ENCODE measurements around the gene VWA2.

DNA sequence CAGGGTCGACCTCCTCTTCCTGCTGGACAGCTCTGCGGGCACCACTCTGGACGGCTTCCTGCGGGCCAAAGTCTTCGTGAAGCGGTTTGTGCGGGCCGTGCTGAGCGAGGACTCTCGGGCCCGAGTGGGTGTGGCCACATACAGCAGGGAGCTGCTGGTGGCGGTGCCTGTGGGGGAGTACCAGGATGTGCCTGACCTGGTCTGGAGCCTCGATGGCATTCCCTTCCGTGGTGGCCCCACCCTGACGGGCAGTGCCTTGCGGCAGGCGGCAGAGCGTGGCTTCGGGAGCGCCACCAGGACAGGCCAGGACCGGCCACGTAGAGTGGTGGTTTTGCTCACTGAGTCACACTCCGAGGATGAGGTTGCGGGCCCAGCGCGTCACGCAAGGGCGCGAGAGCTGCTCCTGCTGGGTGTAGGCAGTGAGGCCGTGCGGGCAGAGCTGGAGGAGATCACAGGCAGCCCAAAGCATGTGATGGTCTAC is 46.9 kb downstream of the VWA2 start:
- no peak for TF ChIP-seq POLR2A (IDR thresholded peaks at IDR 0.05)
- TF ChIP-seq, protein P1, sequence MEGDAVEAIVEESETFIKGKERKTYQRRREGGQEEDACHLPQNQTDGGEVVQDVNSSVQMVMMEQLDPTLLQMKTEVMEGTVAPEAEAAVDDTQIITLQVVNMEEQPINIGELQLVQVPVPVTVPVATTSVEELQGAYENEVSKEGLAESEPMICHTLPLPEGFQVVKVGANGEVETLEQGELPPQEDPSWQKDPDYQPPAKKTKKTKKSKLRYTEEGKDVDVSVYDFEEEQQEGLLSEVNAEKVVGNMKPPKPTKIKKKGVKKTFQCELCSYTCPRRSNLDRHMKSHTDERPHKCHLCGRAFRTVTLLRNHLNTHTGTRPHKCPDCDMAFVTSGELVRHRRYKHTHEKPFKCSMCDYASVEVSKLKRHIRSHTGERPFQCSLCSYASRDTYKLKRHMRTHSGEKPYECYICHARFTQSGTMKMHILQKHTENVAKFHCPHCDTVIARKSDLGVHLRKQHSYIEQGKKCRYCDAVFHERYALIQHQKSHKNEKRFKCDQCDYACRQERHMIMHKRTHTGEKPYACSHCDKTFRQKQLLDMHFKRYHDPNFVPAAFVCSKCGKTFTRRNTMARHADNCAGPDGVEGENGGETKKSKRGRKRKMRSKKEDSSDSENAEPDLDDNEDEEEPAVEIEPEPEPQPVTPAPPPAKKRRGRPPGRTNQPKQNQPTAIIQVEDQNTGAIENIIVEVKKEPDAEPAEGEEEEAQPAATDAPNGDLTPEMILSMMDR (IDR thresholded peaks at IDR 0.05), result no peak

All from Peyer's patch (tissue), 4 donors.